Measurements from ENCODE around the gene NELFA.

NELFA gene

Small RNAs within 50 kb of the gene (small RNA-seq; reads per million reads assigned to genes)
- 10.6 reads per million, percentile 80 among the genes with 10 or more reads in this experiment for gene SCARNA22 (ENCODE audit: low read depth)

All from mesenchymal stem cell (in vitro differentiated cells and primary cell).